K562 (cell line): ENCODE results near the gene CCT7. TPM values are rescaled to one million over a fixed set of nuclear protein-coding genes. Genes with fewer than 3 reads are reported as not detected.
A peak's percentile ranks its signal among the peaks of the same experiment; 100 is the strongest.

Source experiments
- ATAC-seq: fragments of 200-7000 bp; cut with Tn5 transposase; 3 replicates; pipeline ENCODE4 v1.9.1; 2020; ENCODE audit warnings: moderate library complexity
- BruUV-seq: library from RNA; stranded (reverse); fragments of 400-500 nt; replicated peaks from 2 replicates; lab custom pipeline; 2021; lab: Mats Ljungman, UMichigan
- CTCF ChIA-PET: fragments of 300-600 bp; formaldehyde crosslinking; extraction: SDS; loops from one replicate; lab custom pipeline; 2021; ENCODE audit warnings: low intra/inter-chr PET ratio; lab: Yijun Ruan, JAX
- POLR2A ChIA-PET: fragments of 300-600, 350-650 bp; sonication (Branson Sonifier 250); formaldehyde crosslinking; extraction: SDS; loops from one replicate; lab custom pipeline; 2021; ENCODE audit warnings: antibody characterized with exemption, inconsistent platforms; lab: Yijun Ruan, JAX
- DNase-seq, 4 experiments: peaks; one replicate each; pipeline versions ENCODE4 v3.0.0 to v3.0.0-alpha.2; 2011 to 2018; ENCODE audit warnings: low spot score in 3 of 4, mixed read lengths in 3 of 4; ENCODE audit errors: extremely low read depth in 1 of 4
- FAIRE-seq: peaks from 2 replicates; lab custom pipeline; 2011; peaks lifted over from hg19 to GRCh38; lab: Jason Lieb, UNC
- H2AFZ ChIP-seq: 2 replicates; pipeline ENCODE4 v1.6.0; 2011; ENCODE audit warnings: low read depth, low read length, control low read depth, inconsistent platforms
- H3K27ac ChIP-seq: fragments of 200-600 bp; 3 replicates; pipeline ENCODE4 v1.8.0; 2011; ENCODE audit warnings: low read depth, mild to moderate bottlenecking, control low read depth, inconsistent platforms, low read length, moderate library complexity, mixed read lengths; ENCODE audit errors: extremely low read depth
- H3K27me3 ChIP-seq, 2 experiments: fragments of 300-600 bp in 1 of 2; 2 replicates in 1 of 2; 3 replicates in 1 of 2; pipeline versions ENCODE4 v1.6.0 to v1.8.0; 2011; ENCODE audit warnings: inconsistent platforms in 2 of 2, low read length in 2 of 2, mild to moderate bottlenecking in 1 of 2, mixed read lengths in 1 of 2, moderate library complexity in 1 of 2; ENCODE audit not compliant: control insufficient read depth in 2 of 2, insufficient read depth in 2 of 2
- H3K36me3 ChIP-seq: fragments of 300-600 bp; 3 replicates; pipeline ENCODE4 v1.8.0; 2011; ENCODE audit warnings: mild to moderate bottlenecking, low read length, inconsistent platforms; ENCODE audit not compliant: control insufficient read depth, insufficient read depth
- H3K4me1 ChIP-seq, 2 experiments: fragments of 200-600 bp in 1 of 2; replicated peaks in 1 of 2; 2 replicates in 1 of 2; 3 replicates in 1 of 2; pipeline versions ENCODE4 v1.5.1 to v1.8.0; 2011; ENCODE audit warnings: inconsistent platforms in 2 of 2, low read length in 2 of 2, mild to moderate bottlenecking in 1 of 2, mixed read lengths in 1 of 2, moderate library complexity in 1 of 2; ENCODE audit not compliant: control insufficient read depth in 2 of 2, insufficient read depth in 2 of 2
- H3K4me2 ChIP-seq: 2 replicates; pipeline ENCODE4 v1.6.1; 2011; ENCODE audit warnings: low read length, control low read depth, inconsistent platforms, mixed read lengths; ENCODE audit not compliant: insufficient read depth
- H3K4me3 ChIP-seq: fragments of 200-600 bp; sonication (generic), shearing (Covaris generic); 2 replicates; pipeline ENCODE4 v1.5.1; 2016; ENCODE audit warnings: control low read depth, inconsistent platforms
- H3K79me2 ChIP-seq: fragments of 200-600 bp; 3 replicates; pipeline ENCODE4 v1.8.0; 2011; ENCODE audit warnings: low read length, inconsistent platforms; ENCODE audit not compliant: control insufficient read depth, insufficient read depth
- H3K9ac ChIP-seq, 2 experiments: 2 replicates each; pipeline versions ENCODE4 v1.6.0 to v1.6.1; 2011; ENCODE audit warnings: low read depth in 2 of 2, low read length in 2 of 2, control low read depth in 1 of 2, inconsistent platforms in 1 of 2, mild to moderate bottlenecking in 1 of 2, mixed read lengths in 1 of 2; ENCODE audit not compliant: insufficient read depth in 1 of 2
- H3K9me1 ChIP-seq: one replicate; pipeline ENCODE4 v1.6.0; 2011; ENCODE audit warnings: inconsistent platforms, mild to moderate bottlenecking, low read length, moderate library complexity; ENCODE audit not compliant: control insufficient read depth, insufficient read depth
- H3K9me3 ChIP-seq: replicated peaks from 2 replicates; pipeline ENCODE4 v1.5.1; 2011; ENCODE audit warnings: low read depth, low read length, inconsistent platforms; ENCODE audit not compliant: control insufficient read depth, insufficient read depth
- H4K20me1 ChIP-seq: replicated peaks from 2 replicates; pipeline ENCODE4 v1.6.1; 2011; ENCODE audit warnings: low read length, inconsistent platforms, mixed read lengths; ENCODE audit not compliant: control insufficient read depth, insufficient read depth
- CBFB ChIP-seq: sonication (generic); formaldehyde crosslinking; IDR thresholded peaks from 2 replicates; pipeline ENCODE4 v1.4.0; 2020; ENCODE audit warnings: mild to moderate bottlenecking, missing genetic modification reagents
- CEBPB ChIP-seq: fragments of 450-650 bp; IDR thresholded peaks from 2 replicates; pipeline ENCODE4 v1.6.1; 2016; ENCODE audit warnings: missing genetic modification characterization, missing compliant biosample characterization
- E4F1 ChIP-seq: fragments of 250-450 bp; sonication (Bioruptor Pico); IDR thresholded peaks from 2 replicates; pipeline ENCODE4 v1.5.0; 2021; ENCODE audit warnings: mild to moderate bottlenecking, borderline replicate concordance
- MEF2D ChIP-seq: conservative IDR thresholded peaks from 2 replicates; pipeline ENCODE4 v1.6.1; 2016; ENCODE audit warnings: low read depth, missing genetic modification characterization, missing compliant biosample characterization
- PHB2 ChIP-seq: fragments of 450-650 bp; IDR thresholded peaks from 2 replicates; pipeline ENCODE4 v1.6.1; 2017; ENCODE audit warnings: low read depth
- POLR2B ChIP-seq: fragments of 450-650 bp; IDR thresholded peaks from 2 replicates; pipeline ENCODE4 v1.6.1; 2018; ENCODE audit warnings: low read depth; ENCODE audit not compliant: partially characterized antibody
- TBP ChIP-seq: optimal IDR thresholded peaks from 2 replicates; pipeline ENCODE3; 2011; ENCODE audit warnings: low read depth, low read length, improper control_type of control experiment
- TOE1 ChIP-seq, 2 experiments: fragments of 450-650 bp in 1 of 2; sonication (generic) in 1 of 2; formaldehyde crosslinking in 1 of 2; IDR thresholded peaks; 2 replicates each; pipeline versions ENCODE4 v1.7.1 to v1.8.0; 2016 to 2022; ENCODE audit warnings: borderline replicate concordance in 2 of 2, mild to moderate bottlenecking in 2 of 2, antibody characterized with exemption in 1 of 2, inconsistent platforms in 1 of 2, low read depth in 1 of 2, missing genetic modification reagents in 1 of 2, moderate library complexity in 1 of 2
- YY1 ChIP-seq, 3 experiments: IDR thresholded peaks; 2 replicates each; pipeline ENCODE4 v1.6.1; 2011; ENCODE audit warnings: low read length in 2 of 3, mild to moderate bottlenecking in 2 of 3, moderate library complexity in 2 of 3, borderline replicate concordance in 1 of 3, control low read depth in 1 of 3, low read depth in 1 of 3; ENCODE audit not compliant: insufficient read depth in 3 of 3, insufficient replicate concordance in 2 of 3, control insufficient read depth in 1 of 3, insufficient read length in 1 of 3; ENCODE audit errors: extremely low read depth in 1 of 3
- ZNF146 ChIP-seq: IDR thresholded peaks from one replicate; pipeline ENCODE4 v1.6.1; 2018; ENCODE audit warnings: missing compliant biosample characterization; ENCODE audit not compliant: unreplicated experiment
- WGBS: fragments of 100-300 bp; shearing (Covaris generic); methylation state at CpG from one replicate; pipeline ENCODE4 v1.1.6; 2016; ENCODE audit warnings: low coverage, mixed read lengths; ENCODE audit not compliant: insufficient coverage; ENCODE audit errors: missing lambda C conversion rate; 5-methylcytosine and 5-hydroxymethylcytosine counted together
- in situ Hi-C: fragments of 300-500 bp; cut with MboI; formaldehyde crosslinking; loops from 4 replicates; pipeline ENCODE4 v1.15.0; 2018; ENCODE audit warnings: inconsistent platforms, mixed read lengths
- intact Hi-C: fragments of 100-400 bp; cut with micrococcal nuclease; formaldehyde crosslinking; loops from 2 replicates; pipeline ENCODE4 v1.14.2; 2022
- polyA plus RNA-seq, 8 experiments: library from polyadenylated mRNA; depleted of rRNA in 4 of 8; stranded (reverse) in 5 of 8; unstranded in 3 of 8; fragments of >200 nt; fragmentation: Nextera tagmentation in 2 of 8; fragmentation: Illumina TruSeq in 1 of 8; extraction: Ambion mirVana in 2 of 8; extraction: Trizol in 1 of 8; gene quantifications; 2 replicates each; pipeline versions ENCODE4 v1.2.1 to v1.2.3, GENCODE V29; 2011 to 2014; ENCODE audit warnings: inconsistent platforms in 1 of 8, missing spikeins in 1 of 8
- total RNA-seq, 7 experiments: library from RNA; depleted of rRNA in 6 of 7; stranded (reverse); fragments of >200 nt in 6 of 7; fragmentation: Illumina TruSeq in 2 of 7; extraction: Trizol in 2 of 7; gene quantifications; 2 replicates each; pipeline versions ENCODE4 v1.2.1 to v1.2.3, GENCODE V29; 2011 to 2021; ENCODE audit warnings: low replicate concordance in 1 of 7
- TF ChIP-seq, protein P1 (sequence below): fragments of 200-400 bp; formaldehyde crosslinking; IDR thresholded peaks from 2 replicates; pipeline ENCODE4 v1.6.1; 2017; ENCODE audit warnings: mild to moderate bottlenecking, low read depth, low read length, moderate library complexity

Gene CCT7
- total and polyA plus RNA-seq, 9 of the 15 experiments (the other 6 are each of a cell fraction or from before 2014, with no cell fraction given): 326 to 856 (median 638) TPM

GRCh38 chr2:73217160-73217559, 16.9 kb upstream of the CCT7 start (continued):
- no peak for TF ChIP-seq TBP
- TF ChIP-seq PHB2: no peak
- TF ChIP-seq ZNF146 (CRISPR knock-in tag): no peak
- TF ChIP-seq CEBPB (tag): peak; percentile 74
- TF ChIP-seq POLR2B: no peak
- TF ChIP-seq, all 486 proteins: peak for 2

GRCh38 chr2:73217826-73218225, 16.3 kb upstream of the CCT7 start:
- H3K9ac ChIP-seq: no peak overlapping the region; a peak in 1 of 4 replicates
- H3K36me3 ChIP-seq: peaks cover 42% of the 10 kb centered on the region; the same call in 2 of the 3 replicates
- no peaks in the 10 kb centered on the region for H3K27me3 ChIP-seq
- no peaks in the 10 kb centered on the region for H3K9me1 ChIP-seq
- H3K9me3 ChIP-seq: no peaks in the 10 kb centered on the region
- in situ Hi-C loops: no loop called here
- ChIA-PET POLR2A (interaction anchor here (4.1 kb wide), 1 partner anchor 11 kb away, joined by 25 read pairs; no protein-coding TSS in a partner anchor), CTCF (interaction anchor here (0.6 kb wide), 1 partner anchor 335 kb away, joined by 4 read pairs; no protein-coding TSS in a partner anchor)
- no peak for ATAC-seq
- no peak overlapping the region for H2AFZ ChIP-seq
- no peaks in the 10 kb centered on the region; the same call in 1 of the 2 replicates for H4K20me1 ChIP-seq
- no TSS peak for BruUV-seq
- intact Hi-C loops: no loop called here
- peaks cover 39% of the 10 kb centered on the region for H3K79me2 ChIP-seq
- H3K4me3 ChIP-seq: no peak overlapping the region
- no peak overlapping the region for H3K27ac ChIP-seq
- WGBS: 58% methylated on average over 2 of the region's 2 CpGs
- no peak for DNase-seq
- H3K4me2 ChIP-seq: no peak overlapping the region
- H3K4me1 ChIP-seq: peaks cover 12 to 13% of the 10 kb centered on the region in 2 experiments; a peak in 4 of 5 replicates
- FAIRE-seq: no peak
- no peak for TF ChIP-seq YY1 (IDR thresholded peaks at IDR 0.05; ENCODE audit: borderline replicate concordance in 1 of 3, control insufficient read depth in 1 of 3, extremely low read depth in 1 of 3, insufficient read depth in 3 of 3, insufficient read length in 1 of 3, insufficient replicate concordance in 2 of 3, low read depth in 1 of 3, low read length in 2 of 3)
- TF ChIP-seq, protein P1, sequence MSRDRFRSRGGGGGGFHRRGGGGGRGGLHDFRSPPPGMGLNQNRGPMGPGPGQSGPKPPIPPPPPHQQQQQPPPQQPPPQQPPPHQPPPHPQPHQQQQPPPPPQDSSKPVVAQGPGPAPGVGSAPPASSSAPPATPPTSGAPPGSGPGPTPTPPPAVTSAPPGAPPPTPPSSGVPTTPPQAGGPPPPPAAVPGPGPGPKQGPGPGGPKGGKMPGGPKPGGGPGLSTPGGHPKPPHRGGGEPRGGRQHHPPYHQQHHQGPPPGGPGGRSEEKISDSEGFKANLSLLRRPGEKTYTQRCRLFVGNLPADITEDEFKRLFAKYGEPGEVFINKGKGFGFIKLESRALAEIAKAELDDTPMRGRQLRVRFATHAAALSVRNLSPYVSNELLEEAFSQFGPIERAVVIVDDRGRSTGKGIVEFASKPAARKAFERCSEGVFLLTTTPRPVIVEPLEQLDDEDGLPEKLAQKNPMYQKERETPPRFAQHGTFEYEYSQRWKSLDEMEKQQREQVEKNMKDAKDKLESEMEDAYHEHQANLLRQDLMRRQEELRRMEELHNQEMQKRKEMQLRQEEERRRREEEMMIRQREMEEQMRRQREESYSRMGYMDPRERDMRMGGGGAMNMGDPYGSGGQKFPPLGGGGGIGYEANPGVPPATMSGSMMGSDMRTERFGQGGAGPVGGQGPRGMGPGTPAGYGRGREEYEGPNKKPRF: no peak
- TF ChIP-seq E4F1 (CRISPR knock-in tag): no peak
- no peak for TF ChIP-seq TOE1 (IDR thresholded peaks at IDR 0.05; ENCODE audit: borderline replicate concordance)
- no peak for TF ChIP-seq TOE1 (CRISPR knock-in tag; IDR thresholded peaks at IDR 0.05; ENCODE audit: borderline replicate concordance, low read depth)
- TF ChIP-seq MEF2D (tag): no peak
- no peak for TF ChIP-seq CBFB (CRISPR knock-in tag)
